H1 (cell line): ENCODE results near the gene MATR3. TPM values are rescaled to one million over a fixed set of nuclear protein-coding genes. Genes with fewer than 3 reads are reported as not detected.
"Not testable (repeated sequence)": the region's sequence is repeated elsewhere in the genome, so short reads cannot be mapped to it uniquely, and the experiment has no call there.

Experiments
- CTCF ChIA-PET: fragments of 300-600 bp; sonication (Branson Sonifier 250); formaldehyde crosslinking; loops from one replicate; lab custom pipeline; 2021; ENCODE audit not compliant: partially characterized antibody; lab: Charles Lee
- POLR2A ChIA-PET: fragments of 300-600 bp; sonication (Branson Sonifier 250); formaldehyde crosslinking; loops from one replicate; lab custom pipeline; 2021; ENCODE audit warnings: inconsistent platforms; ENCODE audit not compliant: partially characterized antibody; lab: Charles Lee
- DNase-seq, 2 experiments: peaks; one replicate each; pipeline versions ENCODE4 v3.0.0 to v3.0.0-alpha.2; 2010 to 2022; ENCODE audit warnings: low spot score in 2 of 2, low read depth in 1 of 2, mixed read lengths in 1 of 2
- FAIRE-seq: peaks from 2 replicates; lab custom pipeline; 2011; peaks lifted over from hg19 to GRCh38; lab: Jason Lieb, UNC
- H2AFZ ChIP-seq: 2 replicates; pipeline ENCODE4 v1.8.1; 2012; ENCODE audit warnings: low read length, inconsistent platforms
- H2AK5ac ChIP-seq: 2 replicates; pipeline ENCODE4 v1.6.1; 2013; ENCODE audit warnings: low read depth, low read length
- H2BK120ac ChIP-seq: replicated peaks from 2 replicates; pipeline ENCODE3; 2013; ENCODE audit warnings: low read depth, low read length, inconsistent platforms
- H2BK12ac ChIP-seq: 2 replicates; pipeline ENCODE4 v1.6.1; 2013; ENCODE audit warnings: low read depth, low read length
- H2BK15ac ChIP-seq: 2 replicates; pipeline ENCODE4 v1.6.1; 2013; ENCODE audit warnings: low read length
- H2BK20ac ChIP-seq: 2 replicates; pipeline ENCODE4 v1.6.1; 2013; ENCODE audit warnings: low read length
- H2BK5ac ChIP-seq: 2 replicates; pipeline ENCODE4 v1.6.1; 2013; ENCODE audit warnings: low read depth, low read length
- H3K14ac ChIP-seq: 2 replicates; pipeline ENCODE4 v1.6.1; 2013; ENCODE audit warnings: inconsistent platforms; ENCODE audit not compliant: insufficient read length
- H3K18ac ChIP-seq: 2 replicates; pipeline ENCODE4 v1.6.1; 2013; ENCODE audit warnings: low read length; ENCODE audit errors: extremely low read depth
- H3K23ac ChIP-seq: 2 replicates; pipeline ENCODE4 v1.6.1; 2013; ENCODE audit warnings: inconsistent platforms; ENCODE audit not compliant: insufficient read length
- H3K23me2 ChIP-seq: 2 replicates; pipeline ENCODE4 v1.6.1; 2013; ENCODE audit warnings: low read depth, low read length
- H3K27ac ChIP-seq: 2 replicates; pipeline ENCODE4 v1.6.1; 2011; ENCODE audit warnings: low read depth, low read length, inconsistent platforms
- H3K27me3 ChIP-seq, 4 experiments: replicated peaks in 1 of 4; 1 replicate in 1 of 4; 2 replicates in 3 of 4; pipeline versions ENCODE4 v1.6.1 to v1.8.1; 2011 to 2013; ENCODE audit warnings: low read length in 3 of 4, mild to moderate bottlenecking in 3 of 4, inconsistent platforms in 2 of 4, mixed read lengths in 2 of 4, moderate library complexity in 1 of 4; ENCODE audit not compliant: control insufficient read depth in 3 of 4, insufficient read depth in 3 of 4; ENCODE audit errors: extremely low read depth in 1 of 4
- H3K36me3 ChIP-seq, 4 experiments: 2 replicates each; pipeline versions ENCODE4 v1.6.1 to v1.8.1; 2011 to 2013; ENCODE audit warnings: mild to moderate bottlenecking in 4 of 4, low read length in 3 of 4, moderate library complexity in 2 of 4, control low read depth in 1 of 4, inconsistent platforms in 1 of 4; ENCODE audit not compliant: insufficient read depth in 4 of 4, control insufficient read depth in 2 of 4
- H3K4ac ChIP-seq: replicated peaks from 2 replicates; pipeline ENCODE3; 2013; ENCODE audit warnings: low read length, low read depth, mixed read lengths, inconsistent platforms; ENCODE audit not compliant: insufficient read length
- H3K4me1 ChIP-seq, 4 experiments: replicated peaks in 1 of 4; 1 replicate in 1 of 4; 2 replicates in 3 of 4; pipeline versions ENCODE4 v1.6.1 to v1.8.1; 2011 to 2013; ENCODE audit warnings: low read length in 3 of 4, inconsistent platforms in 2 of 4, mixed read lengths in 1 of 4; ENCODE audit not compliant: insufficient read depth in 4 of 4, control insufficient read depth in 3 of 4
- H3K4me2 ChIP-seq, 2 experiments: 2 replicates each; pipeline versions ENCODE4 v1.6.1 to v1.8.1; 2011 to 2013; ENCODE audit warnings: low read depth in 2 of 2, low read length in 2 of 2, control low read depth in 1 of 2, inconsistent platforms in 1 of 2, mild to moderate bottlenecking in 1 of 2; ENCODE audit not compliant: insufficient read depth in 1 of 2
- H3K4me3 ChIP-seq, 4 experiments: fragments of 200-600, 300-600 bp in 1 of 4; sonication (generic), shearing (Covaris generic), sonication (Bioruptor Twin) in 1 of 4; 2 replicates each; pipeline versions ENCODE4 v1.5.1 to v1.8.1; 2011 to 2016; ENCODE audit warnings: low read length in 4 of 4, low read depth in 3 of 4, control low read depth in 2 of 4, inconsistent platforms in 2 of 4, mild to moderate bottlenecking in 2 of 4, mixed read lengths in 1 of 4, moderate library complexity in 1 of 4; ENCODE audit not compliant: insufficient read depth in 2 of 4; ENCODE audit errors: extremely low read depth in 1 of 4
- H3K56ac ChIP-seq: replicated peaks from 2 replicates; pipeline ENCODE3; 2013; ENCODE audit warnings: low read depth, mild to moderate bottlenecking, mixed read lengths, low read length, inconsistent platforms; ENCODE audit not compliant: insufficient read length
- H3K79me1 ChIP-seq: 2 replicates; pipeline ENCODE4 v1.6.1; 2013; ENCODE audit warnings: low read depth, low read length, control low read depth
- H3K79me2 ChIP-seq, 2 experiments: 2 replicates each; pipeline versions ENCODE4 v1.6.1 to v1.8.1; 2012 to 2013; ENCODE audit warnings: low read length in 2 of 2, mild to moderate bottlenecking in 2 of 2, inconsistent platforms in 1 of 2; ENCODE audit not compliant: insufficient read depth in 2 of 2, control insufficient read depth in 1 of 2
- H3K9ac ChIP-seq, 4 experiments: replicated peaks in 1 of 4; 1 replicate in 1 of 4; 2 replicates in 3 of 4; pipeline versions ENCODE4 v1.6.1 to v1.8.1; 2011 to 2013; ENCODE audit warnings: low read depth in 3 of 4, low read length in 3 of 4, control low read depth in 2 of 4, mild to moderate bottlenecking in 2 of 4, moderate library complexity in 2 of 4, inconsistent platforms in 1 of 4; ENCODE audit errors: extremely low read depth in 1 of 4
- H3K9me3 ChIP-seq, 2 experiments: 2 replicates each; pipeline versions ENCODE4 v1.6.1 to v1.8.1; 2012 to 2013; ENCODE audit warnings: mild to moderate bottlenecking in 2 of 2, moderate library complexity in 2 of 2, control low read depth in 1 of 2, inconsistent platforms in 1 of 2, low read depth in 1 of 2, low read length in 1 of 2, mixed read lengths in 1 of 2; ENCODE audit not compliant: insufficient read depth in 2 of 2
- H4K20me1 ChIP-seq, 2 experiments: replicated peaks in 1 of 2; 2 replicates each; pipeline versions ENCODE3 to v1.8.1; 2011 to 2013; ENCODE audit warnings: inconsistent platforms in 2 of 2, low read length in 2 of 2, mild to moderate bottlenecking in 1 of 2; ENCODE audit not compliant: insufficient read depth in 2 of 2, control insufficient read depth in 1 of 2
- H4K5ac ChIP-seq: 2 replicates; pipeline ENCODE4 v1.6.1; 2013; ENCODE audit warnings: low read length, low read depth, mixed read lengths, inconsistent platforms; ENCODE audit not compliant: insufficient read length
- H4K8ac ChIP-seq: 2 replicates; pipeline ENCODE4 v1.8.0; 2013; ENCODE audit warnings: mild to moderate bottlenecking, moderate library complexity, low read length, inconsistent platforms; ENCODE audit not compliant: insufficient read depth; ENCODE audit errors: extremely low read depth
- H4K91ac ChIP-seq: replicated peaks from 2 replicates; pipeline ENCODE3; 2013; ENCODE audit warnings: low read length, mixed read lengths, inconsistent platforms; ENCODE audit not compliant: insufficient read length
- CBX5 ChIP-seq: fragments of 300-800, 300-1000 bp; sonication (generic); IDR thresholded peaks from 2 replicates; pipeline ENCODE4 v1.7.1; 2016; ENCODE audit warnings: antibody characterized with exemption, low read length, low read depth
- CEBPB ChIP-seq: IDR thresholded peaks from 2 replicates; pipeline ENCODE4 v1.6.1; 2012; ENCODE audit warnings: low read depth, low read length
- CREB1 ChIP-seq: IDR thresholded peaks from 2 replicates; pipeline ENCODE4 v1.6.1; 2012; ENCODE audit warnings: inconsistent platforms
- EGR1 ChIP-seq: IDR thresholded peaks from 2 replicates; pipeline ENCODE4 v1.6.1; 2011; ENCODE audit warnings: low read depth, low read length, borderline replicate concordance
- KDM5A ChIP-seq: fragments of 200-600 bp; IDR thresholded peaks from 2 replicates; pipeline ENCODE4 v1.7.1; 2012; ENCODE audit warnings: mild to moderate bottlenecking, low read length, inconsistent platforms, mixed read lengths
- SAP30 ChIP-seq: fragments of 300-600 bp; sonication (generic); IDR thresholded peaks from 2 replicates; pipeline ENCODE4 v1.7.1; 2012; ENCODE audit warnings: low read length, moderate library complexity, mild to moderate bottlenecking, inconsistent platforms; ENCODE audit not compliant: insufficient read depth, insufficient replicate concordance
- SIX5 ChIP-seq: IDR thresholded peaks from 2 replicates; pipeline ENCODE4 v1.6.1; 2011; ENCODE audit warnings: mild to moderate bottlenecking, low read depth, low read length
- SP1 ChIP-seq: IDR thresholded peaks from 2 replicates; pipeline ENCODE4 v1.6.1; 2011; ENCODE audit warnings: low read depth, low read length
- WGBS, 2 experiments: shearing (Covaris generic) in 1 of 2; methylation state at CpG; one replicate each; pipeline versions ENCODE4 v1.1.6 to v1.1.7; 2013 to 2015; ENCODE audit warnings: low lambda C conversion rate in 2 of 2, mixed read lengths in 2 of 2, inconsistent platforms in 1 of 2, low coverage in 1 of 2, missing lambda C conversion rate in 1 of 2; ENCODE audit not compliant: insufficient replicate concordance in 2 of 2, insufficient coverage in 1 of 2, insufficient read length in 1 of 2; ENCODE audit errors: extremely low coverage in 1 of 2, missing lambda C conversion rate in 1 of 2; 5-methylcytosine and 5-hydroxymethylcytosine counted together
- polyA plus RNA-seq, 7 experiments: library from polyadenylated mRNA; depleted of rRNA in 3 of 7; stranded (reverse) in 5 of 7; unstranded in 2 of 7; fragments of >200 nt in 5 of 7; fragments of 200-250 nt in 2 of 7; gene quantifications; 1 replicate in 5 of 7; 2 replicates in 1 of 7; 4 replicates in 1 of 7; pipeline versions ENCODE4 v1.2.1 to v1.2.3, GENCODE V29; 2011 to 2013; ENCODE audit warnings: missing spikeins in 2 of 7, mixed read lengths in 2 of 7
- total RNA-seq: library from RNA; stranded (reverse); fragmentation: NEBNext Ultra II Directional; extraction: Animal tissue kit (Norgen Biotek cat#: 25700); gene quantifications from 2 replicates; pipeline ENCODE4 v1.2.1, GENCODE V29; 2021

MATR3 gene
- total and polyA plus RNA-seq, 2 of the 8 experiments (the other 6 are each of a cell fraction or from before 2014, with no cell fraction given) = 116 to 389 TPM

DNA sequence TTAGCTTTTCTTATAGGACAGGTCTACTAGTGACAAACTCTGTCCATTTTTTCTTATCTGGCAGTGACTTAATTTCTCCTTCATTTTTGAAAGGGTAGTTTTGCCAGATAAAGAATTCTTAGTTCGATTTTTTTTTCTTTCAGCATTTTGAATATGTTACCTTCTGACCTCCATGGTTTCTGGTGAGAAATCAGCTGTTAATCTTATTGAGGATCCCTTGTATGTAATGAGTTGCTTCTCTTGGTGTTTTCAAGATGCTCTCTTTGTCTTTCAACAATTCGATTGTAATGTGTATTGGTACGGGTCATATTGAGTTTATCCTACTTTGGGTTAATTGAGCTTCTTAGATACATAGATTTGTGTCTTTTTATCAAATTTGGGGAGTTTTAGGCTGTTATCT, 60.6 kb downstream of the MATR3 start (continued):
- TF ChIP-seq SAP30 = no peak
- no peak for TF ChIP-seq SIX5
- TF ChIP-seq KDM5A = no peak
- no peak for TF ChIP-seq CREB1
- no peak for TF ChIP-seq CEBPB
- TF ChIP-seq SP1 = no peak
- no peak for TF ChIP-seq CBX5
- TF ChIP-seq EGR1 = no peak

DNA sequence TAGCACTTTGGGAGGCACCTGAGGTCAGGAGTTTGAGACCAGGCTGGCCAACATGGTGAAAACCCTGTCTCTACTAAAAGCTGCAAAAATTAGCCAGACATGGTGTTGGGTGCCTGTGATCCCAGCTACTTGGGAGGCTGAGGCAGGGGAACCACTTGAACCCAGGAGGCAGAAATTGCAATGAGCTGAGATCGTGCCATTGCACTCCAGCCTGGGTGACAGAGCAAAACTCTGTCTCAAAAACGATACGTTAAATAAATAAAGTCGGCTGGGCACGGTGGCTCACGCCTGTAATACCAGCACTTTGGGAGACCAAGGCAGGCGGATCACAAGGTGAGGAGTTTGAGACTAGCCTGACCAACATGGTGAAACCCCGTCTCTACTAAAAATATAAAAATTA, 62.4 kb downstream of the MATR3 start:
- WGBS, 2 experiments = 95% methylated on average over 8 of the region's 8 CpGs; no CpG with 5 or more reads in 1 of the 2 experiments
- ChIA-PET CTCF (interaction anchor here (1.2 kb wide), 1 partner anchor 9 kb away, joined by 3 read pairs; no protein-coding TSS in a partner anchor), POLR2A (interaction anchor here (1.4 to 5.0 kb wide), 4 partner anchors 9 to 21 kb away, joined by 8 to 49 read pairs (median 16); partner anchors contain the start of gene PAIP2)
- H3K36me3 ChIP-seq, H3K23ac ChIP-seq, H3K9me3 ChIP-seq, H2BK15ac ChIP-seq, DNase-seq, H3K4me1 ChIP-seq, H2BK12ac ChIP-seq, H2AK5ac ChIP-seq, H2BK5ac ChIP-seq, H3K18ac ChIP-seq, H3K4ac ChIP-seq, H2BK20ac ChIP-seq, H3K9ac ChIP-seq, H3K4me2 ChIP-seq, H4K8ac ChIP-seq, H4K5ac ChIP-seq, H3K27me3 ChIP-seq, H3K23me2 ChIP-seq, H3K4me3 ChIP-seq, H3K27ac ChIP-seq, FAIRE-seq, H4K91ac ChIP-seq, H3K56ac ChIP-seq, H2BK120ac ChIP-seq, H3K79me1 ChIP-seq, H3K14ac ChIP-seq, H2AFZ ChIP-seq: not testable (repeated sequence)
- H4K20me1 ChIP-seq = peaks cover 6 to 11% of the 10 kb centered on the region in 2 experiments
- H3K79me2 ChIP-seq = peaks cover 29 to 99% of the 10 kb centered on the region in 2 experiments
